Stimulated activated CD4-positive, alpha-beta T cell treated with anti-CD3 and anti-CD28 coated beads, Interleukin-2, amount 100 ng/mL, for 4 hours (primary cell): ENCODE data around the gene LEKR1.

Source experiments
- DNase-seq: peaks from one replicate; pipeline ENCODE4 v3.0.0-alpha.2; 2020; ENCODE audit warnings: low read depth

LEKR1 gene

GRCh38 chr3:157059181-157059580 lies 233.0 kb downstream of the LEKR1 start:
- no peak for DNase-seq

DNA sequence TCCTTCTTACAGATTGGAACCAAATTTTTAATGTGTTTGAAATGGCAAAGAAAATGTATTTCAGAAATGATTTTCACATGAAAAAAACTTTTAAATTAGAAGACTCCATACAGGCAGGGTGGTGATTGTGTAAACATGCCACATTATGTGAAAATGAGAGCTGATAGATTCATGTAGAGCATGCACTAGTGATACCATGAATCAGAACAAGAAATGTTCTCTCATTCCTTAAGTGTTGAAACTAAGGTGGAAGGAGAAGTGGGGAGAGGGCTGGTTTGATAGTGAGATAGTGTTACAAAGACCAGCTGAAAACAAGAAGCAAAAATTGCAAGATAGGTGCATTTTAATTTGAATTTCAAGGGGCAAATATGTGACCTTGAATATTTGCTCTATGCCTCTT lies 233.5 kb downstream of the LEKR1 start:
- DNase-seq, result no peak

DNA sequence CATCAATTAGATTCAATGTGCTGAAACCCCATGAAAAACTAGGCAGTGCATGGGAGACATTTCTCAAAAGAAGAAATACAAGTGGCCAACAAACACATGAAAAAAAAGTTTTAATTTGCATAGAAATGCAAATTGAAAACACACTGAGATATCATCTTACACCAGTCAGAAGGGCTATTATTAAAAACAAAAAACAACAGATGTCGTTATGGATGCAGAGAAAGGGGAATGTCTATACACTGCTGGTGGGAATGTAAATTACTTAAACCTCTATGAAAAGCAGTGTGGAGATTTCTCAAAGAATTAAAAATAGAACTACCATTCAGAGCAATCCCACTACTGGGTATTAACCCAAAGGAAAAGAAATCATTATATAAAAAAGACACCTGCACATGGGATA lies 235.1 kb downstream of the LEKR1 start:
- DNase-seq, result no peak

DNA sequence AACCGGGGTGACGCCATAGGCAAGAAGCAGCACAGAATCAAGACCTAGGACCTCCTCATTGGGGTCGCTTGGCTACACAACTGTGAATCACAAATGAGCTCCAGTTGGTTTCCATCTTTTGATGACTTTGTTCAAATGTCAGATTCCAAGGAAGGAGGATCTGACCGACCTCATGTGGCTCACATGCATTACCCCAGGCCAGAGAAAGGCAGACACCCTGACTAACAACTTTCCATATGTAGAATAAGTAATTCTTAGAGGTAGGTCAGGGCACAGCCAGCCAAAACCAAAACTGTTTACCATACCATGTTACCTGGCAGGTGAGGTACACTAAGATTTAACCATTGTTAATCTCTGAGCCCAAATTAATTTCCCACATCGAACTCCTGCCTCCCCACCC lies 237.3 kb downstream of the LEKR1 start:
- no peak for DNase-seq

GRCh38 chr3:157063926-157064325 lies 237.8 kb downstream of the LEKR1 start:
- DNase-seq, result no peak

GRCh38 chr3:157064402-157064801 lies 238.2 kb downstream of the LEKR1 start:
- DNase-seq, result no peak

DNA sequence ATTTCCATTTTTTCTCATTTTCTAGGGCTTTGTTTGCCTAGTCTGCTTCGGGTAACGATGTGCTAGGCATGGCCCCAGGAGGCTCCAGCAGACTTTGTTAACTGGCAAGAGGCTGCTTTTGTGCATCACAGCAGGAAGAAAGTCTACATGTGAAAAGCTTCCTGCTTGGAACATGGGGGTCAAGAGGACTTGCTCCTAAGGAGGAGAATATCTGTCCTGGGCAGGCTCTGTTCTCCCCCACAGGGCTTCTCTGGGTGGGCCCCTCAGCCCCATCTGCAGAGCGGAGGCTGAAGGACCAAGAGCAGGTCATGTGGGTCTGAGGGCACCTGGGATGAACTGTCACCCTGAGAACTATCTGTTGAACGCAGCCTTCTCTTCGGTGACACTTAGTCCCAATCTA lies 239.0 kb downstream of the LEKR1 start:
- no peak for DNase-seq

- DNase-seq, result no peak
These were observed 240.4 kb downstream of the LEKR1 start for GRCh38 chr3:157066335-157067098.

DNA sequence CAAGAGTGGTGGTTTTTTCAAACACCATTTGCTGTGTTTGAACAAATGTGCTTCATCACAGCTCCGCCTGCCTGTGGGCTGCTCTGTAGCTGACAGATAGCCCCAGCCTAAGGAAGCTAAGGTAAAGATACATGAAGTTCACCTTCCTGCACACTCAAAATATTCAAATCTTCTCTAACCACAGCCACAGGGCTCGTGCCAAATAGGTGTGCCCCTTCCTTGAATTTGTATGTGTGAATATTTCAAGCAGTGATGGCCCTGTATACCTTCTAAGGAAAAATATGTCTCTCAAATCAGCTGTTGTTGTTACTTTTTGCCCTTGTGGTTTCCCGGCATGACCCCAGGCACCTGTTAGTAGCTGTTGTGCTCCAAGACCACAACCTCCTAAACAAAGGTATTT lies 241.0 kb downstream of the LEKR1 start:
- no peak for DNase-seq

GRCh38 chr3:157069406-157069805 lies 243.3 kb downstream of the LEKR1 start:
- DNase-seq, result no peak

DNA sequence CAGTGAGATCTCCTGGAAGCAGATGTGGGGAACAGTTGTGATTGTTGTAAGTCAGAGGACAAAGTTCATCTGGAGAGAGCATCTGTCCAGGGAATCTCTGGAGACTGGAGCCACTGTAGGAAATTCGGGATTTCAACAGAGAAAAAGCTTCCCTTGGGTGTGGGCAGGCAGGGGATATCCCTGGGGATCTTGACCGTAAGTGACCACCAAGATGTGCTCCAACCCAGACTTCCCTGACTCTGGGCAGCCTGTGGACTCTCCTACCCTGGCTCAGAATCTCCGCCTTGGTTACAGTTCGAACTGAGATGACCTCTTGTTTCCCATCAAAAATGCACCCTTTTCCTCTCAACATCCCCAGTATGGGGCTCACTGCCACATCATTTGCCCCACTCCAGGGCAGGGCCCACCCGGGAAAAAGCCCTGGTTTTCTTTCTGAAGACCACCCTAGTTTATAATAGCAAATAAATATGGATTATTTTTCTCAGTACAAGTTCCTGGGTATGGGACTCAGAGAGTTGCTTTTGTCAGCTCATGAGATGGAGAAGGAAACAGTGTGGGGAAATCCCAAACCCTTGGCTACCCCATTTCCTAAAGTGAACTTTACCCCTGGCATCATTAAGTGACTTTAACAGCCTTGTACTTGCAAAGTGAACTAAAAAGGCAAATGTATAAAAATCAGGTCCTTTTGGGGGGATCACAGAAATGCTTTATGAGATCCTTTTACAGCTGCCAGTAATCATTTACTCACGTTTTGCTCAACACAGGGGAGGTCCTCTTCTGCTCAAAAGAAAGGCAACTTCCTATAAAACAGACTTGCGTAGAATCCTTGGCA lies 243.9 kb downstream of the LEKR1 start:
- DNase-seq, result no peak

GRCh38 chr3:157070678-157070999 lies 244.5 kb downstream of the LEKR1 start:
- DNase-seq, result no peak

GRCh38 chr3:157071744-157072525 lies 245.8 kb downstream of the LEKR1 start:
- no peak for DNase-seq

GRCh38 chr3:157073810-157074209 lies 247.7 kb downstream of the LEKR1 start:
- no peak for DNase-seq

DNA sequence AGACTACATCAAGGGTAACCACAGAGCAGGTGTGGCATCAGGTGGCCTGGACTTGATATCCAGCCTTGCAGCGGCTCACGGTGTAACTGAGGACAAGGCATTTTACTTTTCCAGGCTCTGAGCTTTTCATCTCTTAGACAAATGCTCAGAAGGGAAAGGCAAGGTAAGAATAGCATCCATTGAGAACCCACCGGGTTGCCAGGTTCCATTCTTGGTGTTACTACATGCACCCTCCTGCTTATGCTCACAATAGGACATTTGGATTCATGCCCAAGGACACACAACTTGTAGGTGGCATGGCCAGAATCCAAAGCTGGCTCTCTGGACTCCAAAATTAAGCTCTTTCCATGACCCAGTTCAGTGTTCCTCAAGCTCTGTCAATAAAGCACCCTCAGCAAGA lies 248.3 kb downstream of the LEKR1 start:
- DNase-seq, result no peak

DNA sequence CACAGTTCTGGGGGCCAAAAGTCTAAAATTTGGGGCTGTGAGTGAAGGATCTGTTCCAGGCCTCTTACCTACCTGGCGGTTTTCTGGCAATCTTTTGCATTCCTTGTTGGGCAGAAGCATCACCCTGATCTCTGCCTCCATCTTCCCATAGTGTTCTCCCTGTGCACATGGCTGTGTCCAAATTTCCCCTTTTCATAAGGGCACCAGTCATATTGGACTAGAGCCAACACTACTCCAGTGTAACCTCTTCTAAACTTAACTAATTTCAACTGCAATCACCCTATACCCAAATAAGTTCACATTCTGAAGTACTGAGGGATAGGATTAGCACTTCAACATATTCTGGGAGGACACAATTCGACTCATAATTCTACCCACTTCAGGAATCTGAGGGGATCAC lies 248.8 kb downstream of the LEKR1 start:
- no peak for DNase-seq

DNA sequence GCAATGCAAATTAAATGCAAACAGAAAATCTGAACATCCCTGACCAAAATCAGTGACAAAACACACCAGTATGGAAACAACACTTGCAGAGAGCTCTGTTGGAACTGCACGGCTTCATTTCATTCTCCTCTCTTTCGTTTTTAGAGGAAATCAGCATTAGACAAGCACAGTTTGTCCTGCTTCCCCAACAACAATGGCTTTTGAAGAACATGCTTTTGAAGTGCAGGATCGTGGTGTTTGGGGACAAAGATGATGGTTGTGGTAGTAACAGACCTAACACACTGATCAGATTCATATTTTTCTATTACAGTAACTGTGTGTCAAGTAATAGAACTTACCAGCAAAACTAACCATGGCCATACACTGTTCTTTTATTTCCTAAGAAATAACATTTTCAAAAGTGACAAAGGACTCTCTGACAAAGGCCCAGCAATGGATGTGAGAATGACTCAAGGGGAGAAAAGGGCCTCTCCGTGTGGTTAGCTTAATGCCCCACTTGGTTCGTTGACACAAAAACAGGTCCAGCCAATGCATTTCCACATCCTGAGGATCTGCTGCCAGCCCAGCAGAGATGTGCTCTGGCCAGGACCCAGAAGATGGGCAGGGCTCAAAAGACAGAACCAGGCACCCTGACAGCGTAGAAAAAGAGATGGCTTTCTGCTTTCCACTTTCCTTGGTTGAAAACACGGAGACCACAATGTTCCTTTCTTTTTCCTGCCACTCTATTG lies 249.7 kb downstream of the LEKR1 start:
- DNase-seq, result no peak

- no peak for DNase-seq
These were observed 251.4 kb downstream of the LEKR1 start for GRCh38 chr3:157077565-157077991.

- DNase-seq, result no peak
These were observed 252.1 kb downstream of the LEKR1 start for GRCh38 chr3:157078131-157078810.

DNA sequence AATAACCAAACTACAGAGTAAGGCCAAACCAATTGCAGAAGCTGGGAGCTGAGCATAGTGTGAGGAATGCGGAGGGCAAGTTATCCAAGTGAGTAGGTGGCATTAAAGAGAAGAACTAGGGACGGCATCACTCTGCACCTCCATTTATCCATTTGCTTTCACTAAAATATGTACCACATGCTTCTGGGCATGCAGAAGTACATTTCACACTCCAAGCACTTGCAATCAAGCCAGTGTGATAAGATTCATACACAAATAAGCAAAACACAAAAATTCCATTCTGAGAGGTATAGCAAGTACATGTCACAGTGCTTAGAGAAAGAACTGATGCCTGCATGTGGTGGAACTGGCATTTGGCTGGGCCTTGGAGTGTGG lies 252.6 kb downstream of the LEKR1 start:
- no peak for DNase-seq

DNA sequence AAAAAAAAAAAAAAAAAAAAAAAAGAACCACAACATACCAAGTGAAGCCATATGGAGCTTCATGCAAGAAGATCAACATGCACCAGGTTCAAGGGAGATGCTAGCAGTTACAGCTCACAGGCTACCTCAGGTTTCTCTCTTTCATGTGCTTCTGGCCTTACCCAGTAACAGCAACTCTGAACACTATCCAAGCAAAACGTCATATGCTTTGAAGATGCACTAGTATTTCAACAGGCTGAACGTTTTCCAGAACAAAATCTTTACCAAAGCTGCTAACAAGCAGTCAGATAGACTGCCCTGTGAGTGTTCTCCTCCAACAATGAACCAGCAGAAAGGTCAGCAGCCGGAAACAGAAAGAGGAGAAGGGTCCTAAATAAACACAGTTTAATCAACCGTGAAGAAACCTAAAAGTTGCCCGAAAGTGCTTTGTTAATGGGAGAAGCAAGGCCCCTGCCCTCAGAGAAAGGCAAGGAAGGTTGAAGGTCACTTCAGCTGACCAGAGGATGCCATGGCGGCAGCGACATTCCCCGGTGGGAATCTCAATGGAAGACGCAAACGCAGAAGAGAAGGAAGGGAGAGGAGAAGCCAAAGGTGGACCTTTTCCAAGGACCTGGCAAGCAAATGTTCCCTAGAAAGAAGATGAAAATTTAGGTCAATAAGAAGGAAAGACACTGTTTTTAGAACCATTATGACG lies 253.7 kb downstream of the LEKR1 start:
- no peak for DNase-seq
